ENCODE measurements around the gene LRP1B.

Gene LRP1B

DNA sequence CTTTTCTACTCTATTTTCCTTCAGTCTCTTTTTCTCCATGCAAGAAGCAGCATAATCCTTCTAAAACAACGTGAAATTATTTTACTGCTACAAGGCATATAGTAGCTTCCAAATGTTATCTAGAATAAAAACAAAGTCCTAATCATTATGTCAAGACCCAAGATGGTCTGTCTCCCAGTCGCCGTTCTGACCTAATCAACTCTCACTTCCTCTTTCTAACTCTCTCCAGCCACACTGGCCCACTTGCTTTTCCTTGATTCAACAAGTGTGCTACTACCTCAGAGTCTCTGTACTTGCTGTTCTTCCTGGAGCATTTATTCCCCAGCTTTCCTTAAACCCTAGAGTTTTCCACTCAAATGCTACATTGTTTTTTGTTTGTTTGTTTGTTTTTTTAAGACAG is 1491.2 kb downstream of the LRP1B start:
- no peak for DNase-seq

DNA sequence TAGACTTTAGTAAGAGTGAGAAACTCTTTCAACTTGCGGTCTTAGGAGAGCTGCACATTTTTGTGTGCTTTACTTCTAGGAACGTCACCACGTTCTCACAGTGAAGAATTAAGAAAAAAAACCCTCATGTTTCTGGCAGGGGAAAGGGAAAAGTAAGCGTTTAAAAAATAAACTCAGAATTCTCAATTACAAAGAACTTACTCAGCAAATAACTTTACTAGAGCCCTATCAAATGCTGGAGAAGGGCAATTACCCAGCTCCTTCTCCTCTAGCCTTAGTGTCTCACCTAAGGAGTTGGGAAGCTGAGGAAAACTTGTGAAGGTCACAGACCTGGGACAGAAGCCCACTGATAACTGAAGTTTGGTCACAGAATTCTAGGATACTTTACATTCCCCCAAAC is 1500.3 kb downstream of the LRP1B start:
- no peak for DNase-seq

DNA sequence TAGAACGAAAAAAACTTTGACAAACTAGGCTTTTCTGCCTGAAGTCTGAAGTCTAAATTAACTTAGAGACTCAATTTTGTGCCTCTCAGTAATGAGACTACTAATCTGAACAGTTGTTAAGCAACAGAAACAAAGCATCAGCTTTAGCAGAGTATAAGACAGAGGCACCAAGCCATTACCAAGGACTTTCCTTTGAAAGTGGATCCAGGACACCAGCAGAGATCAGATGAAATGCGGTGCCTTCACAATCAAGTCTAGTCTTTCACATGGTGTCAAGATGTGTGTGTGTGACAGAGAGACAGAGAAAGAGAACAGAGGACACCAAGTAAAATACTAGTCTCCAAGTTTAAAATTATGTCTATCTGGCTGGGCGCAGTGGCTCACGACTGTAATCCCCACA is 1502.9 kb downstream of the LRP1B start:
- no peak for DNase-seq

DNA sequence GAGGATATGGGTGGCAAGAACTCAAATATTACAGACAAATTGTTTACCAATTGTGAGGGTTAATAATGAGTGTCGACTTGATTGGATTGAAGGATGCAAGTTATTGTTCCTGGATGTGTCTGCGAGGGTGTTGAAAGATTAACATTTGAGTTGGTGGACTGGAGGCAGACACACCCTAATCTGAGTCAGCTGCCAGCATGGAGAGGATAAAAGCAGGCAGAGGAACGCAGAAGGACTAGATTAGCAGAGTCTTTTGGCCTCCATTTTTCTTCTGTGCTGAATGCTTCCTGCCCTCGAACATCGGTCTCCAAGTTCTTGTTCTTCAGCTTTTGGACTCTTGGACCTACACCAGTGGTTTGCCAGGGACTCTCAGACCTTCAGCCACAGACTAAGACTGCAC is 1503.7 kb downstream of the LRP1B start:
- no peak for DNase-seq

DNA sequence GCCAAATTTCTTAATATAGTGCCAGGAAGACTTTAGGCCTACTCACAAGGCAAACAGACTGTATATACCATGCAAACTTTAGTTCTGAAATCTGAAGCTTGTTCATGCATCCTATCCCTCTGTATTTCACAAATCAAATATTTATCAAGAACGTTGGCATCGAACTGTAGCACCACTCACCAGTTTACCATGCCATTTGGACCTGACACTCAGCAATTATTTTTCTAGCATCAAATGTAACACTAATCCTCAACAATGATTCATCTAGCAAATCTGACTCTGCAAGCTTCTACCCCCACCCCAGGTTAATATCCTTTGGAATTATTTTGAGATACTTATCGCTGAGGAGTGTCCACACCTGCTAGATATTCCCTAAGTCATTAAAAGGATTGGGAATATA is 1506.6 kb downstream of the LRP1B start:
- DNase-seq, result no peak

DNA sequence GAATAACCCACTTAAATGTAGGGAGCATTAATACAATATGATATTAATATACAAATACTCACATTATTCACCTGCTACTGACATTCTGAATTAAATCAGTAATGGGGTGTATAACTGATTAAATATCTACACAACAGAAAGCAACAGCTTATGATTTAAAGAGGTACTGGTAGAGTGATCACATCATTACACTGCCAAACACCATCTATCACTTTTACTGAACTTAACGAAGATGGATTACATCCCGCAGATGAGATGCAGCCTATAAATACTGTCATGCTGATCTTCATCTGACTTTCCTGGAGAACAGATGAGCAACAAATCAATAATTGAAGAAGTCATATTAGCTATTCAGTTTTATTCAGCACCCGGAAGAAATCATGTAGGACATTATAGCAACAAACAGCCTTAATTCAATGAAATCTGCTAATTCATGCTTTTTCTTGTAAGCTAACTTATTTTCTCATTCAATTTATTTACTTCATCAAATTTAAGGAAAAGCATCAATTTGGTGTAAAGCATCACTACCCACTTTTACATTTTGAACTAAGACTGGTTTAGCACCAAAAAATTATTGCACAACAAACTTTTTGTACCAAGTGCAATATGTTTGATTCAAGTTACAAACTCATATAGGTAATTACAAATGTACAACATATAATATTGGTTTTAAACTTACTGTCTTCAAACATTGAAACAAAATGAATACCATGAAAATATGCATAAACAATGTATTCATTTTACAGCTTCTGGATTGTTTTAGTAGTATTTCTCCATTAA is 1509.0 kb downstream of the LRP1B start:
- DNase-seq, result no peak

DNA sequence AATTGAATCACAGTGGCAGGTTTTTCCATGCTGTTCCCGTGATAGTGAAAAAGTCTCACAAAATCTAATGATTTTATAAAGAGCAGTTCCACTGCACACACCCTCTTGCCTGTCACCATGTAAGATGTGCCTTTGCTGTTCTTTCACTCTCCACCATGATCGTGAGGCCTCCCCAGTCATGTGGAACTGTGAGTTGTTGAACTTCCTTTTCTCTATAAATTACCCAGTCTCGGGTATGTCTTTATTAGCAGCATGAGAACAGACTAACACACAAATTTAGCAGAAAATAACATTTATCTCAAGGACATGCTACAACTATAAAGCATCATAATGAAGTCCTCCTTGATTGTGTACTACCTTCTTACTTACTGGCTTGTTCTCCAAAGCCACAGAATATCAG is 1526.0 kb downstream of the LRP1B start:
- no peak for DNase-seq

DNA sequence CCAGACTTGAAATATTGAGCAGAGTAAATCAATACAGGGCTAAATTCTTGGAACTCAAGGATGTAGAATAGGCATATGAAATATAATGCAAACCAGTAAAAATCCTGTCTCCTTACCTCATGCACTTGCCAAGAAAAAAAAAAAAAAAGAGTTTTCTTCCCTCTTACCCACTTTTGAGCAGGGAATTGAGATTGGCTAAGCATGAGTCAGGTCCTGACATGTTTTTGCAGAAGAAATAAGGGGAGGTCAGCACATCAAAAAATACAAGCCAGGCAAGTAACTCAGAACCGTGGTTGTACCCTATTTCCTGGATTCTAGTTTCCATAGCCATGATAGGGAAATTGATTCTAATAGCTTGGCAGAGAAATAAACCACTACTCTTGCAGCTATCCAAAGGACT is 1526.7 kb downstream of the LRP1B start:
- no peak for DNase-seq

DNA sequence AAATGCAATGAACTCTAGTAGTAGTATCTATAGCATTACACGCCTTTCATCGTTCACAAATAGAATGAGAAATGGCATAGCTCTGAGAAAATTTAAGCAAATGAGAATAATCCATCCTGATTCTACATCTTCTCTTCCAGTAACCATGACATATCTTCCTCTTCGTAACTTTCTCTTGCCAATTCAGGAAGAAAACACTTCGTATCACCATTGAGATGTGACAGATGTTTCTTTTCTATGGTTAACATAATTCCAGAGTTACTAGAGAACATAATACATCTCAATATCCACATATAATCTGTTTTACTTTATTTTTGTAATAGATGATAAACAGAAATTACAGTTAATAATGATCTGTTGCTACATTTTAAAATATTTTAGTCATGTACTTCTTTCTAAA is 1527.4 kb downstream of the LRP1B start:
- no peak for DNase-seq

DNA sequence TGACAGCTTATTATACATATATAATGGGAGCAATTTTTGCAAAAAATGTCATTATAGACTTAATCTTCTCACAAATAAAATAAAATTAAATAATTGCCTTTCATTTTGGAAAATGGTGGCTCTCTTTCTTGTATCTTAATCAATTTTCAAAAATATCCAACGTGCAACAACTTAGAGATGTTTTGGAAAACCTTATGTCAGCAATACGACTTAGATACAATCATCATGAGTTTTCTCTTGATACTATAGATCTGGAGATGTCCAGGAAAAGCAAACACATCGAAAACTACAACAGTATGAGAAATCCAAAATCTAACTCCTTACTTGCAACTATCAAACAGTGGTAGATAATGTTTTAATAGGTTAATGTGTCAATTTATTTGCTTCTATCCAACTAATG is 1529.0 kb downstream of the LRP1B start:
- no peak for DNase-seq

DNA sequence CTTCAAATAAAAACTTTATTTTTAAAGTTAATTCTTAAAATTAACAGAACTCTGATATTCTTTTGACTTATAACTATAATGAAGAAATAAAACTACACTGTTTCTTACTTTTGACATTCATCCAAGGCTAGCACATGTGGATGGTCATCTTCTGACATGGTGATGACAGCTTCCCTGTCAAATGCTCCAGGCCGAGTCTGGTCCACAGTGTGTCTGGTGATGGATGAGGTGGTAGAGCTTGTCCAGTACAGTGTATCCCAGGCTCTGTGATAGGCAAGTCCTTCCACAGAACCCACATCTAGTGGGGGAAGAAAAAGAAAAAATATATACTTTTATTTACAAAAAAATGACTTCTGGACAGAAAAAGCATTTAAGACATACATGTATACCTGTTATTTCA is 1529.5 kb downstream of the LRP1B start:
- DNase-seq, result no peak

DNA sequence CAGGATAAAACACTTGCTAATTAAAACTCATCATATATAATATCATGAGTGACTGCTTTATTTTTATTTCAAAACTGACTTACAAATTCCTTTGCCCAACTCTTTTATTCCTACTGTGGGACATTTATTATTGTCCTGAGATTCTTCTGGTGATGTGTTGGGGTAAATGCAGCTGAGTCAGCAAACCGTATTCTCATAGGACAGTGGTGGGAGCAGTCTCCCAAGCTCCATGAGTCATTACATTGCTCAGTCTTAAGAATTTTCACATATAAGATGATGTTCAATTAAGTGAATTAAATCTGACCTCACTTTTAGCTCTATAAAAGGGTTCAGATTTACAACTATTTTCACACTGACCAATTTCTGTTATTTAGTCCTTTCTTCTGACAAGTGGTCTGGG is 1530.7 kb downstream of the LRP1B start:
- no peak for DNase-seq

DNA sequence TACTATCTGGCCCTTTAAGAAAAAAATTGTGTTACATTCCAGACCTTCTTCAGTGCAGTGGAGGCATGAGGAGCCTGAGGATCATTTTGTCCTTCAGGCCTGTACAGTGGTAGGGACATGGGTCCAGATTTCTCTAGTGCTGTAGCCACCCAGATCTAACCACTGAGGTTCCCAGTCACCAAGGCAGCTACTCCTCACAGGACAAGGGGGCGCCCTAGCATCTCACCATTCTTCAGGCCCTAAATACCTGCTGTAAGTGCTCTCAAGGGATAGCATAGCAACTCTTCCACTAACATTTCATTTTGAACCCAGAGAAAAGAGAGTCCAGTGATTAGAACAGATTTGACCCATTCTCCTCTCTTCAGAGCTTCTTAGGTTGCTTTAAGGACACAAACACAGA is 1533.0 kb downstream of the LRP1B start:
- DNase-seq, result no peak

DNA sequence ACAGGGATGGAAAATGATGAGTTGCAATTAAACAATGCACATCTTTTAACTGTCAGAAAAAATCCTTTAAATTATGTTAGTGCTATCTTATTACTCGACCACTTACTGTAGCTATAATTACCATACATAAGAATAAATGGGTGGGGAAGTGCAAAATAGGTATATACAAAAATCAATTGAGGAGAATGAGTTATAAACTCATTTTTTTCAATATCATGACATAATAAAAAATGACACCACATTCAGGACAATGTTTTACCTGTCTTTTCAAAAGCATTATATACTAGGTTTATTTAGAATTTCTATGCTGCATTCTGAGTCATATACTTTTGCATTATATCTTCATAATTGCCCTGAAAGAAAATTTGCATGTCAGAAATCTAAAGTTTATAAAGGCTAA is 1533.6 kb downstream of the LRP1B start:
- DNase-seq, result no peak

DNA sequence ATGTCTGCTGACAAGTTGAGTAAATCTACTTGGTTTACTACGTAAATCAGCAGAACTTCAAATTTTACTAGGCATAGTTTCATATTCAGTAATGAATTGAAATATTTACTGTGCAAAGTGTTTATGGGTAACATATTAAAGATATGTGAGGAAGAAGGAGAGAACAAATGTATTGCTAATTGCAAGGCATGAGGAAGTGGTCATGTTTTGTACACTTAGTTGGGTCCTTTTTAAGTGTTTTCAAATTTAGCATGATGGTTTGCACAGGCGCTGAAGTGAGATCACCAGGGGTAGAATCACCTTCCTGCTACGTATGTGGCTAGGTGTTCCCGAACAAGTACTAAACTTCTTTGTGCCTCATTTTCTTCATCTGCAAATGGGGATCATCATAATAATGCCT is 1534.4 kb downstream of the LRP1B start:
- DNase-seq, result no peak

DNA sequence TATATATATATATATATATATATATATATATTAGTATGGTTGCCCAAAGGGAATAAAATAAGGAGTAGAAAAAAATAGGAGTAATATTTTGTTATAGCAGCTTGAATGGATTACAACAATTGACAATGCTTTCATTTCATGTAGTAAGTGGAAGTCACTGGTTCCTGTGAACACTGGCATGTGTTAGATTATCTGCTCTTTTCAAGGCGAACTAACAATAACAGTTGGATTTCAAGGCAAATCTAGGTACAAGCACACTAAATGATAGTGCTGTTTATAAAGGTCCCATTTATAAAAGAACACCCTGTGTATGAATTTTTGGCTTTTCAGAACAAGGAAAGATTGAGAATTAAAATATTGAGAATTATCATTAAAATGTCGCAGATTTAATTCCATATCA is 1535.7 kb downstream of the LRP1B start:
- DNase-seq, result no peak

DNA sequence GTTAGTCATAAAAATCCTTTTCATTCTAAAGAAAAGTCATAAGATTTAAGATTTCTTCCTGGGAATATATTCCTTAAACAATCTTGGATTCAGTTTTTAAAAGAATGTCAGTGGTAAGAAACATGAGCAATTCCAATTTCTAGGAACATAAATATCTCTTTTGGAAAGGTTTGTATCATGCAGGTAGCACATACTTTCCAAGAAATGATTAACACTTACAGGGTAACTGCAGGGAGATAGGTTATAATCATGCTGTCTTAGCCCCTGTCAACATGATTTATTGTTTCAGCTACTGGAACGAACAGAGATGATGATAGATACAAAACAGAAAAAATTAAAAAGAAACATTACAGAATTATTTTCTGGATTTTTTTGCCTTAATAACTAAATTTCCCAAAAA is 1537.7 kb downstream of the LRP1B start:
- no peak for DNase-seq

DNA sequence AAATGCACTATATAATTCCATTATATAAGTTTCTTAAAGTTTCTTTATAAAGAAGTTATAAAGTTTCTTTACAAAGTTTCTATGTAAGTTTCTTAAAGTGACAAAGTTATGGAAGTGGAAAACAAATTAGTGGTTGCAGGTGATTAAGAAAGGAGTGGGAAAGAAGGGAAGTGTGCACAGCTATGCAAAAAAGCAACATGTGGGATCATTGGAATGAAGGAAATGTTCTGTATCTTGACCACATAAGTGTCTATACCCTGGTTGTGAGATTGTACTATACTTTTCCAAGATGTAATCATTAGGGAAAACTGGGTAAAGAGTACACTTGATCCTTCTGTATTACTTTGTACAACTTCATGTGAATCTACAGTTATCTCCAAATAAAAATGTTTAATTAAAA is 1541.1 kb downstream of the LRP1B start:
- DNase-seq, result no peak

DNA sequence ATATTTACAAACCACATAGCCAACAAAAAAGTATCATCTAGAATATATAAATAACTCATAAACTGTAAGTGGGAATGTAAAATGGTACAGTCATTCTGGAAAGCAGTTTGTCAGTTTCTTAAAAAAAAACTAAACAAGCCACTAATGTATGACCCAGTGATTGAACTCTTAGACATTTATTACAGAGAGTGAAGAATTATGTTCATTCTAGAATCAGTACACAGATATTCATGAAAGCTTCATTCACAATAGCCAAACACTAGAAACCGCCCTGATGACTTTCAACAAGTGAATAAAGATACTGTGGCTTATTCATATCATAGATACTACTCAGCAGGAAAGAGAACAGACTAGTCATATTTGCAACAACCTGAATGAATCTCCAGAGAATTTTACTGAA is 1541.5 kb downstream of the LRP1B start:
- no peak for DNase-seq

DNA sequence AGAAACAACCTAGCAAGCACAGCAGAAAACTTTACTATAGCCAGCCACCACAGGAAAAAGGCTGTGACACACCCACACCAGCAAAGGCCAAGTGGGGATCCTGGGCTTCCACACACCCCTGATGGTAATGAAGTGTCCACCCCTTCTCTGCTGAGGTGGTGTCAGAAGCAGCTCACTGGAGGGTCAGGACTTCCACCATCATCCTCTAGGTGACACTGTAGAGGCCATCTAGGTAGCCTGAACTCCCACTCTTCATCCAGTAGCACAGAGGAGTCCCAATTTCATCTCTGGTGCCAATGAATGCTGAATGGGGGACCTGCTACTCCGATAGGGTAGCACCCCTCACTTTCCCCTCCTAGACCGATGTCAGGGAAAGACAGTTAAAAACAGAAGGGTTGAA is 1544.4 kb downstream of the LRP1B start:
- DNase-seq, result no peak

DNA sequence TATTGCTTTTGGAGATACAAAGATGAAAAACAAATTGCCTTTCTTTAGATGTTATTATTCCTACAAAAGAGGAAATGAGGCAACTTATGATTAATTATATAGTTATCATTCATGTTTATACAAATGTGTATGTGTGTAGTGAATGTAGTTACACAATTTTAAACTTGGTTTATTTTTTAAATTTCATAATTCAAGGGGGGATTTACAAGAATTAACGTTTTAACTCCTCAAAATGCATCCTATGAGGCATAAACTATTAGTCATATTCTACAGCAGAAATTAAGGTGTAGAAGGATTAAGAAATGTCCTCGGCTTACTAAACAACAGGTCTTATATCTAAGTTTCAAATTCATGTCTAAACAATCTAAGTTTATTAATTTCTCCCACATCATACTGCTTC is 1545.8 kb downstream of the LRP1B start:
- no peak for DNase-seq

DNA sequence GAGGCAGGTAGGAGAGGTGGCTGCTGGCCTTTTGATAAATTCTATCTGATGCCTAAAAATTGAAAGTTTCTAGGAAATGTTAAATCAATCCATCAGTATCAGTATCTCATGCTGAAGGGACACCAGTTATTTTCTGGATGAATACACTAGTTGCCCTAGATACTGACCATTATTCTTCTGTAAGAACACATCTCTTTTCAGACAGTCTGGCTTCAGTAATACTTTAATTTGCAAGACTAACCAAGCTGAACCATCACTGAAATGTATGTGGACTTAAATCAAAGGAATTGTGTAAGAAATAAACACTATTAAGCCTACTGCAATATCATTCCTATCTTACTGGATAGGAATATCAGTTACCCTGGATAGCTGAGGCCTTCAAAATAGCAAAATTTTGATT is 1546.3 kb downstream of the LRP1B start:
- no peak for DNase-seq

DNA sequence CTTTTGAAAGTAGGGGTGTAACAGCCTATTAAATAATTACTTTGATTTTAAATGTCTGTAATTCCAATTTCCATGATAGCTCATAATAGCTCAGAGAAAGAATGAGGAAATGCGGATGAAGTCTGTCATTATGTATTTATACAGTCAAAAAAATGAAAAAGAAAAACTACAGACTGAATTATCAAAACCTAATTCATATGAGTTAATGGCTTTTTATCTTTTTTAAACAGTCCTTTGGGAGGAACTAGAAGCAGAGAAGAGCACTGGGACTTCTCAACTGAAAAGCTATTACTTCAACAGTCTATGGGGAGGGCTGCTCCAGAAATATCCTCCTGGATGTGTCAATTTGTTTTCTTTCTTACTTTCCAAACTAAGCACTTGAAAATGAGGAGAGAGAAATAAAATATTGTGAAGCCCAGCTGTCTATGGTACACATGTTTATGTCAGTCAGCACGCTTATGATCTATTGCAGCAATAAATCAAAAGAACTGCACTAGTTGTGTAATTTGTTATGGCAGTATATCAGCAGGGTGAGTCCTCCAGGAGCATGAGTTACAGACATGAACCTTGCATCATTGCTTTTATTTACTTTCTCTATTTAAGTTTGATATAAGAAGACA is 1550.2 kb downstream of the LRP1B start:
- DNase-seq, result no peak

DNA sequence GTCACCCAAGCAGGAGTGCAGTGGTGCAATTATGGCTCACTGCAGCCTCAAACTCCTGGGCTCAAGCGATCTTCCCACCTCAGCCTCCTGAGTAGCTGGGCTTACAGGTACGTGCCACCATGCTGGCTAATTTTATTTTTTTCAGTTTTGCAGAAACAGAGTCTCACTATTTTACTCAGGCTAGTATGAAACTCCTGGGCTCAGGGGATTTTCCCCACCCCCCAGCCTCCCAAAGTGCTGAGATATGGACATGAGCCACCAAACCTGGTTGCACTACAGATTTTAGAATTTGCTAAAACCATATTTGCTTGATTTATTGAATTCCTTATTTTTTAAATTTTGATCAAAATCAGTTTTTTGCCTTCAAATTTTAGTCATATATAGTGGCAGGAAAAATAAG is 1553.4 kb downstream of the LRP1B start:
- DNase-seq, result no peak

DNA sequence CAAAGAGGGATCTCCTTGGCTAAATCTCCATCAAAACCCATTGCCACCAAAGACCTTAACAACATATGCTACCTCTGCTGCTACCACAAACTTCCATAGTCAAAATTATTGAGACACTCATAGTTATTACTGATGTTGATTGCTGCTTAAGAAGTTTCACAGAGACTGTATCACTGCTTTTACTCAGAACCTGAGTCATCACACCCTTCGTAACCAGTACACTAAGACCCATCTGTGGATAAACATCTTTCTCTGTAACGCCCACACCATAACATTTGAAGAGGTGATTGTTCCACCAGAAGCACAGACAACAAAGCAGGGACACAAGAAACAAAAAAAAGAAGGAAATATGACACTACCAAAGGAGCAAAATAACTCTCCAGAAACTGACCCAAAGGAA is 1563.1 kb downstream of the LRP1B start:
- DNase-seq, result no peak

Data from GF-D8 (cell line).